Keratinocyte (primary cell): ENCODE results near the gene PANK1. TPM values are rescaled to one million over a fixed set of nuclear protein-coding genes. Genes with fewer than 3 reads are reported as not detected.

Experiments
- DNase-seq: peaks from one replicate; pipeline ENCODE4 v3.0.0-alpha.2; 2011; ENCODE audit warnings: low read depth, missing footprints, low spot score
- FAIRE-seq: peaks from 2 replicates; lab custom pipeline; 2011; peaks lifted over from hg19 to GRCh38; lab: Jason Lieb, UNC
- H2AFZ ChIP-seq: 2 replicates; pipeline ENCODE4 v1.6.0; 2012; ENCODE audit warnings: low read length, control low read depth, inconsistent platforms; ENCODE audit not compliant: control insufficient read depth
- H3K27ac ChIP-seq: 2 replicates; pipeline ENCODE4 v1.5.1; 2011; ENCODE audit warnings: low read length; ENCODE audit not compliant: control insufficient read depth, insufficient read depth
- H3K27me3 ChIP-seq: 3 replicates; pipeline ENCODE4 v1.6.0; 2011; ENCODE audit warnings: low read length; ENCODE audit not compliant: control insufficient read depth, insufficient read depth; ENCODE audit errors: extremely low read depth
- H3K36me3 ChIP-seq, 2 experiments: 2 replicates in 1 of 2; 3 replicates in 1 of 2; pipeline ENCODE4 v1.5.1; 2011; ENCODE audit warnings: low read length in 2 of 2, mild to moderate bottlenecking in 1 of 2; ENCODE audit not compliant: control insufficient read depth in 2 of 2, insufficient read depth in 2 of 2; ENCODE audit errors: extremely low read depth in 1 of 2
- H3K4me1 ChIP-seq: 3 replicates; pipeline ENCODE4 v1.5.1; 2011; ENCODE audit warnings: low read length; ENCODE audit not compliant: control insufficient read depth, insufficient read depth; ENCODE audit errors: extremely low read depth
- H3K4me2 ChIP-seq: 3 replicates; pipeline ENCODE4 v1.6.0; 2011; ENCODE audit warnings: low read depth, low read length; ENCODE audit not compliant: control insufficient read depth, insufficient read depth; ENCODE audit errors: extremely low read depth
- H3K4me3 ChIP-seq, 3 experiments: fragments of 200-600 bp in 1 of 3; sonication (generic) in 1 of 3; 2 replicates in 2 of 3; 3 replicates in 1 of 3; pipeline ENCODE4 v1.5.1; 2011 to 2016; ENCODE audit warnings: low read length in 3 of 3, mild to moderate bottlenecking in 3 of 3, control low read depth in 2 of 3, inconsistent platforms in 1 of 3, low read depth in 1 of 3, mixed read lengths in 1 of 3, mixed run types in 1 of 3, moderate library complexity in 1 of 3; ENCODE audit not compliant: control insufficient read depth in 2 of 3, insufficient read depth in 2 of 3; ENCODE audit errors: extremely low read depth in 1 of 3
- H3K79me2 ChIP-seq: 2 replicates; pipeline ENCODE4 v1.6.0; 2012; ENCODE audit warnings: low read length; ENCODE audit not compliant: control insufficient read depth, insufficient read depth
- H3K9ac ChIP-seq: 3 replicates; pipeline ENCODE4 v1.6.0; 2011; ENCODE audit warnings: low read length; ENCODE audit not compliant: control insufficient read depth, insufficient read depth; ENCODE audit errors: extremely low read depth
- H3K9me1 ChIP-seq: 3 replicates; pipeline ENCODE4 v1.6.0; 2011; ENCODE audit warnings: low read length; ENCODE audit not compliant: control insufficient read depth, insufficient read depth; ENCODE audit errors: extremely low read depth
- H3K9me3 ChIP-seq: 2 replicates; pipeline ENCODE4 v1.5.1; 2012; ENCODE audit warnings: low read depth, low read length; ENCODE audit not compliant: control insufficient read depth
- H4K20me1 ChIP-seq: 3 replicates; pipeline ENCODE4 v1.6.0; 2011; ENCODE audit warnings: low read length; ENCODE audit not compliant: control insufficient read depth, insufficient read depth; ENCODE audit errors: extremely low read depth
- EZH2 ChIP-seq: IDR thresholded peaks from one replicate; pipeline ENCODE4 v1.6.1; 2012; ENCODE audit warnings: inconsistent platforms, mild to moderate bottlenecking, low read length, moderate library complexity
- dilution Hi-C: fragments of 300-500 bp; cut with MboI; formaldehyde crosslinking; loops from one replicate; pipeline ENCODE4 v1.7.0; 2020; ENCODE audit warnings: low sequenced_read_pairs; ENCODE audit not compliant: extremely low pct_ligation_motif_present
- polyA plus RNA-seq, 5 experiments: library from polyadenylated mRNA; depleted of rRNA in 3 of 5; stranded (reverse) in 3 of 5; stranded (forward) in 1 of 5; unstranded in 1 of 5; fragments of >200 nt; gene quantifications; 1 replicate in 1 of 5; 2 replicates in 3 of 5; 3 replicates in 1 of 5; pipeline versions ENCODE4 v1.2.1 to v1.2.3, GENCODE V29; 2011 to 2012; ENCODE audit warnings: missing spikeins in 2 of 5, low read depth in 1 of 5, low replicate concordance in 1 of 5
- TF ChIP-seq, protein P1 (sequence below), 3 experiments: IDR thresholded peaks in 1 of 3; conservative IDR thresholded peaks in 1 of 3; optimal IDR thresholded peaks in 1 of 3; 2 replicates in 2 of 3; 3 replicates in 1 of 3; pipeline versions ENCODE3 to v1.5.1; 2011; ENCODE audit warnings: low read length in 3 of 3, mild to moderate bottlenecking in 3 of 3, moderate library complexity in 2 of 3, control low read depth in 1 of 3, inconsistent platforms in 1 of 3; ENCODE audit not compliant: insufficient read depth in 2 of 3; ENCODE audit errors: extremely low read depth in 1 of 3

The PANK1 gene
- polyA plus RNA-seq, 1 donor (not counting 4 experiments of a cell fraction or from before 2014, with no cell fraction given): 9.5 TPM

DNA sequence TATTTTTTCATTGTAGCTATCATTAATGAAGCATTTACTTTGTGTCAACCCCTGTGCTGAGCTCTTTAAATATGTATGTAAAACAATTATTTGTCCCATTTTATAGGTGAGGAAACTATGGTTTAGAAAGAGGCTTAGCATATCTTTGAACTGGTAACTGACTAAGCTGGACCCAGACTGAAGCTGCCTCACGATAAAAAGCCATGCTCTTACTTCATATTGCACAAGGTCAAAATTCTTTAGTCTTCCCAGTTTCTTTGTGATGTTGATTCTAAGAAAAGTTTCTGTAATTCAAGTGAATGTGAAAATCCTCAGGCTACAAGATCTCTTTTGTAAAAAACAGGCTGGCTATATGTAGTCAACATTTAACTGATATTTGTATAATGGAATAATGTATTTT, 63.0 kb downstream of the PANK1 start:
- TF ChIP-seq EZH2: no peak
- TF ChIP-seq, protein P1, sequence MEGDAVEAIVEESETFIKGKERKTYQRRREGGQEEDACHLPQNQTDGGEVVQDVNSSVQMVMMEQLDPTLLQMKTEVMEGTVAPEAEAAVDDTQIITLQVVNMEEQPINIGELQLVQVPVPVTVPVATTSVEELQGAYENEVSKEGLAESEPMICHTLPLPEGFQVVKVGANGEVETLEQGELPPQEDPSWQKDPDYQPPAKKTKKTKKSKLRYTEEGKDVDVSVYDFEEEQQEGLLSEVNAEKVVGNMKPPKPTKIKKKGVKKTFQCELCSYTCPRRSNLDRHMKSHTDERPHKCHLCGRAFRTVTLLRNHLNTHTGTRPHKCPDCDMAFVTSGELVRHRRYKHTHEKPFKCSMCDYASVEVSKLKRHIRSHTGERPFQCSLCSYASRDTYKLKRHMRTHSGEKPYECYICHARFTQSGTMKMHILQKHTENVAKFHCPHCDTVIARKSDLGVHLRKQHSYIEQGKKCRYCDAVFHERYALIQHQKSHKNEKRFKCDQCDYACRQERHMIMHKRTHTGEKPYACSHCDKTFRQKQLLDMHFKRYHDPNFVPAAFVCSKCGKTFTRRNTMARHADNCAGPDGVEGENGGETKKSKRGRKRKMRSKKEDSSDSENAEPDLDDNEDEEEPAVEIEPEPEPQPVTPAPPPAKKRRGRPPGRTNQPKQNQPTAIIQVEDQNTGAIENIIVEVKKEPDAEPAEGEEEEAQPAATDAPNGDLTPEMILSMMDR (optimal IDR thresholded peaks at IDR 0.05 in 1 of 3, IDR thresholded peaks at IDR 0.05 in 1 of 3, conservative IDR thresholded peaks at IDR 0.05 in 1 of 3; ENCODE audit: extremely low read depth in 1 of 3, insufficient read depth in 2 of 3, low read length in 3 of 3): no peak
- no peaks in the 10 kb centered on the region for H3K4me1 ChIP-seq
- no peaks in the 10 kb centered on the region for H3K27me3 ChIP-seq
- DNase-seq: no peak
- H3K36me3 ChIP-seq: no peaks in the 10 kb centered on the region
- H3K9ac ChIP-seq: no peak overlapping the region
- no peak for FAIRE-seq
- H3K4me3 ChIP-seq: no peak overlapping the region
- no peaks in the 10 kb centered on the region for H3K79me2 ChIP-seq
- dilution Hi-C loops: no loop called here
- H3K9me3 ChIP-seq: no peaks in the 10 kb centered on the region
- H3K9me1 ChIP-seq: no peaks in the 10 kb centered on the region
- no peak overlapping the region for H3K4me2 ChIP-seq
- no peak overlapping the region for H3K27ac ChIP-seq
- H2AFZ ChIP-seq: no peak overlapping the region
- no peaks in the 10 kb centered on the region for H4K20me1 ChIP-seq

DNA sequence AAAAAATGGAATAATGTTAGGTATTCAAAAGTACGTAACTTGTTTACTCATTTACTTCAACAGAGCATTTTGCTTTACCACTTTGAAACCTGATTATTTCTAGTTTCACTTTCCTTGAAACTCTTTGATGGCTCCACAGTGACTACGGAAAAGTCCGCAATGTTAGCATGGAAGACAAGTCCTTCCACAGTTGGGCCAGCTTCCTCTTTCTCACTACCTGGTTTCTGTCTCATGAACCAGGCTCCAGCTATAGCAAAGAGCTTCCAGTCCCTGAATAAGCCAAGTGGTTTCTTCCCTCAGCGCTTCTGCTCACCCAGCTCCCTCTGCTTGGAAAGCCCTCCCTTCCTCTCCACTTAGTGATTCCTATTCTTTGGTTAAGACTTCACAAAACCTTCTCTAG, 64.8 kb downstream of the PANK1 start:
- no peaks in the 10 kb centered on the region for H3K9me3 ChIP-seq
- H3K27me3 ChIP-seq: no peaks in the 10 kb centered on the region
- DNase-seq (no peak), FAIRE-seq (no peak)
- H4K20me1 ChIP-seq: no peaks in the 10 kb centered on the region
- no peak overlapping the region for H3K27ac ChIP-seq
- H3K79me2 ChIP-seq: no peaks in the 10 kb centered on the region
- H3K4me1 ChIP-seq: no peaks in the 10 kb centered on the region
- no peaks in the 10 kb centered on the region for H3K9me1 ChIP-seq
- H3K9ac ChIP-seq: no peak overlapping the region
- TF ChIP-seq, protein P1 (optimal IDR thresholded peaks at IDR 0.05 in 1 of 3, IDR thresholded peaks at IDR 0.05 in 1 of 3, conservative IDR thresholded peaks at IDR 0.05 in 1 of 3; ENCODE audit: extremely low read depth in 1 of 3, insufficient read depth in 2 of 3, low read length in 3 of 3): no peak
- TF ChIP-seq EZH2: no peak
- H3K36me3 ChIP-seq: no peaks in the 10 kb centered on the region
- no peak overlapping the region for H3K4me3 ChIP-seq
- no peak overlapping the region for H3K4me2 ChIP-seq
- dilution Hi-C loops: no loop called here
- no peak overlapping the region for H2AFZ ChIP-seq
